Neural cell (in vitro differentiated cells): Measurements from ENCODE around the gene HLA-C. TPM values are rescaled to one million over a fixed set of nuclear protein-coding genes. Genes with fewer than 3 reads are reported as not detected.

Source experiments
- H2AFZ ChIP-seq: fragments of 200-600, 300-800 bp; sonication (generic), shearing (Covaris generic); 2 replicates; pipeline ENCODE4 v1.6.0; 2014; ENCODE audit warnings: low read depth, mild to moderate bottlenecking, antibody characterized with exemption, low read length, moderate library complexity
- H3F3A ChIP-seq: fragments of 200-600 bp; shearing (Covaris generic); 2 replicates; pipeline ENCODE4 v1.6.1; 2016; ENCODE audit warnings: mild to moderate bottlenecking, moderate library complexity, mixed read lengths, antibody characterized with exemption, low read length; ENCODE audit not compliant: insufficient read depth, poor library complexity, severe bottlenecking
- H3K27ac ChIP-seq: fragments of 200-600, 300-800 bp; sonication (generic), shearing (Covaris generic); 2 replicates; pipeline ENCODE4 v1.5.1; 2014; ENCODE audit warnings: mild to moderate bottlenecking, low read length, moderate library complexity
- H3K27me3 ChIP-seq: fragments of 300-800, 200-600 bp; sonication (generic), shearing (Covaris generic); 2 replicates; pipeline ENCODE4 v1.6.0; 2014; ENCODE audit warnings: mild to moderate bottlenecking, low read depth, low read length, moderate library complexity; ENCODE audit not compliant: insufficient read depth
- H3K36me3 ChIP-seq: fragments of 300-800, 200-600 bp; sonication (generic), shearing (Covaris generic); 2 replicates; pipeline ENCODE4 v1.5.1; 2014; ENCODE audit warnings: mild to moderate bottlenecking, antibody characterized with exemption, low read length, moderate library complexity; ENCODE audit not compliant: insufficient read depth
- H3K4me2 ChIP-seq: fragments of 300-800, 200-600 bp; sonication (generic), shearing (Covaris generic); 2 replicates; pipeline ENCODE4 v1.6.0; 2014; ENCODE audit warnings: mild to moderate bottlenecking, low read length
- H3K4me3 ChIP-seq: fragments of 300-800, 200-600 bp; sonication (generic), shearing (Covaris generic); 2 replicates; pipeline ENCODE4 v1.5.1; 2014; ENCODE audit warnings: mild to moderate bottlenecking, low read length, moderate library complexity
- H3K79me2 ChIP-seq: fragments of 200-600 bp; shearing (Covaris generic); replicated peaks from 2 replicates; pipeline ENCODE4 v1.6.0; 2014; ENCODE audit warnings: mild to moderate bottlenecking, low read length, moderate library complexity; ENCODE audit not compliant: insufficient read depth
- H3K9ac ChIP-seq: fragments of 300-800, 200-600 bp; sonication (generic), shearing (Covaris generic); 2 replicates; pipeline ENCODE4 v1.6.1; 2016; ENCODE audit warnings: mild to moderate bottlenecking, low read length, mixed read lengths
- H3K9me2 ChIP-seq: fragments of 200-600 bp; shearing (Covaris generic); 2 replicates; pipeline ENCODE4 v1.6.1; 2016; ENCODE audit warnings: mild to moderate bottlenecking, low read length, mixed read lengths; ENCODE audit not compliant: insufficient read depth
- H3K9me3 ChIP-seq: fragments of 200-600, 300-800 bp; sonication (generic), shearing (Covaris generic); 2 replicates; pipeline ENCODE4 v1.6.1; 2016; ENCODE audit warnings: mild to moderate bottlenecking, mixed run types, low read length, moderate library complexity, mixed read lengths
- H4K20me1 ChIP-seq: fragments of 200-600 bp; shearing (Covaris generic); 2 replicates; pipeline ENCODE4 v1.6.1; 2016; ENCODE audit warnings: mild to moderate bottlenecking, mixed run types; ENCODE audit not compliant: insufficient read depth
- CTCF ChIP-seq: fragments of 450-650 bp; IDR thresholded peaks from 2 replicates; pipeline ENCODE4 v1.5.1; 2014; ENCODE audit warnings: antibody characterized with exemption, mild to moderate bottlenecking, moderate library complexity; ENCODE audit not compliant: poor library complexity, severe bottlenecking
- EP300 ChIP-seq: fragments of 450-650 bp; conservative IDR thresholded peaks from 2 replicates; pipeline ENCODE4 v1.6.1; 2014; ENCODE audit warnings: antibody characterized with exemption, mild to moderate bottlenecking, moderate library complexity; ENCODE audit not compliant: poor library complexity, severe bottlenecking
- EZH2 ChIP-seq: fragments of 200-600, 300-800 bp; shearing (Covaris generic), sonication (generic); IDR thresholded peaks from 2 replicates; pipeline ENCODE4 v1.6.1; 2014; ENCODE audit warnings: antibody characterized with exemption, low read length, borderline replicate concordance, mild to moderate bottlenecking; ENCODE audit not compliant: insufficient read depth, poor library complexity, severe bottlenecking
- MXI1 ChIP-seq: fragments of 450-650 bp; conservative IDR thresholded peaks from 2 replicates; pipeline ENCODE4 v1.6.1; 2014; ENCODE audit warnings: antibody characterized with exemption, mild to moderate bottlenecking; ENCODE audit not compliant: poor library complexity, severe bottlenecking
- POLR2AphosphoS5 ChIP-seq: IDR thresholded peaks from 2 replicates; pipeline ENCODE4 v1.6.1; 2012
- RAD21 ChIP-seq: fragments of 450-650 bp; conservative IDR thresholded peaks from 2 replicates; pipeline ENCODE4 v1.6.1; 2014; ENCODE audit warnings: antibody characterized with exemption, mild to moderate bottlenecking, moderate library complexity
- REST ChIP-seq: IDR thresholded peaks from 2 replicates; pipeline ENCODE4 v1.6.1; 2012; ENCODE audit warnings: borderline replicate concordance
- SMC3 ChIP-seq: fragments of 450-650 bp; conservative IDR thresholded peaks from 2 replicates; pipeline ENCODE4 v1.6.1; 2014; ENCODE audit warnings: antibody characterized with exemption, mild to moderate bottlenecking, moderate library complexity; ENCODE audit not compliant: poor library complexity
- TAF1 ChIP-seq: IDR thresholded peaks from 2 replicates; pipeline ENCODE4 v1.6.1; 2012; ENCODE audit warnings: low read depth
- polyA minus RNA-seq: library from RNA; depleted of rRNA, polyadenylated mRNA; stranded (reverse); fragments of >200 nt; gene quantifications from 2 replicates; pipeline ENCODE4 v1.2.3, GENCODE V29; 2014
- polyA plus RNA-seq: library from polyadenylated mRNA; depleted of rRNA; stranded (reverse); fragments of >200 nt; gene quantifications from 2 replicates; pipeline ENCODE4 v1.2.3, GENCODE V29; 2014

Gene HLA-C
- polyA plus RNA-seq, result 18.0 and 33.6 TPM in 2 replicates
- 7.4 and 10.0 TPM in 2 replicates for polyA minus RNA-seq

GRCh38 chr6:31271641-31272357 lies at the start of gene HLA-C:
TSS of gene HLA-C (minus strand) at chr6:31272092. CDS start at chr6:31272071, 21 bp downstream.
- H3F3A ChIP-seq, result no peaks in the 10 kb centered on the region
- H3K36me3 ChIP-seq, result no peaks in the 10 kb centered on the region
- peak within 1 kb of the TSS; percentile 40 for H2AFZ ChIP-seq
- H4K20me1 ChIP-seq, result no peaks in the 10 kb centered on the region
- peak within 1 kb of the TSS; percentile 53 for H3K9ac ChIP-seq
- TF ChIP-seq CTCF, result peak; percentile 17
- no peak for TF ChIP-seq SMC3
- TF ChIP-seq TAF1, result no peak
- TF ChIP-seq EP300, result no peak
- peak; percentile 3 for TF ChIP-seq POLR2AphosphoS5
- TF ChIP-seq EZH2, result no peak
- peak; percentile 16 for TF ChIP-seq RAD21
- TF ChIP-seq MXI1, result peak; percentile 14
- H3K27ac ChIP-seq, result no peak within 1 kb of the TSS
- H3K4me3 ChIP-seq, result peak within 1 kb of the TSS; percentile 73
- no peaks in the 10 kb centered on the region for H3K79me2 ChIP-seq
- no peak within 1 kb of the TSS for H3K4me2 ChIP-seq
- H3K9me3 ChIP-seq, result no peaks in the 10 kb centered on the region
- H3K27me3 ChIP-seq, result peaks cover 3% of the 10 kb centered on the region
- no peaks in the 10 kb centered on the region for H3K9me2 ChIP-seq

- H3K36me3 ChIP-seq, result no peaks in the 10 kb centered on the region
- no peaks in the 10 kb centered on the region for H3K27me3 ChIP-seq
- H3K4me3 ChIP-seq, result no peak overlapping the region
- TF ChIP-seq CTCF (no peak), EZH2 (no peak), RAD21 (no peak), SMC3 (no peak), REST (no peak), POLR2AphosphoS5 (no peak), MXI1 (no peak), EP300 (no peak), TAF1 (no peak)
- H2AFZ ChIP-seq, result no peak overlapping the region
- no peak overlapping the region for H3K4me2 ChIP-seq
- no peaks in the 10 kb centered on the region for H3K79me2 ChIP-seq
- H3K27ac ChIP-seq, result no peak overlapping the region
- H3K9me3 ChIP-seq, result no peaks in the 10 kb centered on the region
- no peaks in the 10 kb centered on the region for H3K9me2 ChIP-seq
- H4K20me1 ChIP-seq, result no peaks in the 10 kb centered on the region
- H3K9ac ChIP-seq, result no peak overlapping the region
- H3F3A ChIP-seq, result no peaks in the 10 kb centered on the region
Measured at GRCh38 chr6:31321005-31321707, 49.3 kb upstream of the HLA-C start.
